Keratinocyte (primary cell): ENCODE data around the gene DNAJB13. TPM values are rescaled to one million over a fixed set of nuclear protein-coding genes. Genes with fewer than 3 reads are reported as not detected.

Source experiments
- DNase-seq: peaks from one replicate; pipeline ENCODE4 v3.0.0-alpha.2; 2011; ENCODE audit warnings: low read depth, missing footprints, low spot score
- FAIRE-seq: peaks from 2 replicates; lab custom pipeline; 2011; peaks lifted over from hg19 to GRCh38; lab: Jason Lieb, UNC
- H2AFZ ChIP-seq: 2 replicates; pipeline ENCODE4 v1.6.0; 2012; ENCODE audit warnings: low read length, control low read depth, inconsistent platforms; ENCODE audit not compliant: control insufficient read depth
- H3K27ac ChIP-seq: 2 replicates; pipeline ENCODE4 v1.5.1; 2011; ENCODE audit warnings: low read length; ENCODE audit not compliant: control insufficient read depth, insufficient read depth
- H3K27me3 ChIP-seq: 3 replicates; pipeline ENCODE4 v1.6.0; 2011; ENCODE audit warnings: low read length; ENCODE audit not compliant: control insufficient read depth, insufficient read depth; ENCODE audit errors: extremely low read depth
- H3K36me3 ChIP-seq, 2 experiments: 2 replicates in 1 of 2; 3 replicates in 1 of 2; pipeline ENCODE4 v1.5.1; 2011; ENCODE audit warnings: low read length in 2 of 2, mild to moderate bottlenecking in 1 of 2; ENCODE audit not compliant: control insufficient read depth in 2 of 2, insufficient read depth in 2 of 2; ENCODE audit errors: extremely low read depth in 1 of 2
- H3K4me1 ChIP-seq: 3 replicates; pipeline ENCODE4 v1.5.1; 2011; ENCODE audit warnings: low read length; ENCODE audit not compliant: control insufficient read depth, insufficient read depth; ENCODE audit errors: extremely low read depth
- H3K4me2 ChIP-seq: 3 replicates; pipeline ENCODE4 v1.6.0; 2011; ENCODE audit warnings: low read depth, low read length; ENCODE audit not compliant: control insufficient read depth, insufficient read depth; ENCODE audit errors: extremely low read depth
- H3K4me3 ChIP-seq, 3 experiments: fragments of 200-600 bp in 1 of 3; sonication (generic) in 1 of 3; 2 replicates in 2 of 3; 3 replicates in 1 of 3; pipeline ENCODE4 v1.5.1; 2011 to 2016; ENCODE audit warnings: low read length in 3 of 3, mild to moderate bottlenecking in 3 of 3, control low read depth in 2 of 3, inconsistent platforms in 1 of 3, low read depth in 1 of 3, mixed read lengths in 1 of 3, mixed run types in 1 of 3, moderate library complexity in 1 of 3; ENCODE audit not compliant: control insufficient read depth in 2 of 3, insufficient read depth in 2 of 3; ENCODE audit errors: extremely low read depth in 1 of 3
- H3K79me2 ChIP-seq: 2 replicates; pipeline ENCODE4 v1.6.0; 2012; ENCODE audit warnings: low read length; ENCODE audit not compliant: control insufficient read depth, insufficient read depth
- H3K9ac ChIP-seq: 3 replicates; pipeline ENCODE4 v1.6.0; 2011; ENCODE audit warnings: low read length; ENCODE audit not compliant: control insufficient read depth, insufficient read depth; ENCODE audit errors: extremely low read depth
- H3K9me1 ChIP-seq: 3 replicates; pipeline ENCODE4 v1.6.0; 2011; ENCODE audit warnings: low read length; ENCODE audit not compliant: control insufficient read depth, insufficient read depth; ENCODE audit errors: extremely low read depth
- H3K9me3 ChIP-seq: 2 replicates; pipeline ENCODE4 v1.5.1; 2012; ENCODE audit warnings: low read depth, low read length; ENCODE audit not compliant: control insufficient read depth
- H4K20me1 ChIP-seq: 3 replicates; pipeline ENCODE4 v1.6.0; 2011; ENCODE audit warnings: low read length; ENCODE audit not compliant: control insufficient read depth, insufficient read depth; ENCODE audit errors: extremely low read depth
- CTCF ChIP-seq, 3 experiments: IDR thresholded peaks in 1 of 3; conservative IDR thresholded peaks in 1 of 3; optimal IDR thresholded peaks in 1 of 3; 2 replicates in 2 of 3; 3 replicates in 1 of 3; pipeline versions ENCODE3 to v1.5.1; 2011; ENCODE audit warnings: low read length in 3 of 3, mild to moderate bottlenecking in 3 of 3, moderate library complexity in 2 of 3, control low read depth in 1 of 3, inconsistent platforms in 1 of 3; ENCODE audit not compliant: insufficient read depth in 2 of 3; ENCODE audit errors: extremely low read depth in 1 of 3
- EZH2 ChIP-seq: IDR thresholded peaks from one replicate; pipeline ENCODE4 v1.6.1; 2012; ENCODE audit warnings: inconsistent platforms, mild to moderate bottlenecking, low read length, moderate library complexity
- dilution Hi-C: fragments of 300-500 bp; cut with MboI; formaldehyde crosslinking; loops from one replicate; pipeline ENCODE4 v1.7.0; 2020; ENCODE audit warnings: low sequenced_read_pairs; ENCODE audit not compliant: extremely low pct_ligation_motif_present
- polyA plus RNA-seq, 5 experiments: library from polyadenylated mRNA; depleted of rRNA in 3 of 5; stranded (reverse) in 3 of 5; stranded (forward) in 1 of 5; unstranded in 1 of 5; fragments of >200 nt; gene quantifications; 1 replicate in 1 of 5; 2 replicates in 3 of 5; 3 replicates in 1 of 5; pipeline versions ENCODE4 v1.2.1 to v1.2.3, GENCODE V29; 2011 to 2012; ENCODE audit warnings: missing spikeins in 2 of 5, low read depth in 1 of 5, low replicate concordance in 1 of 5

The DNAJB13 gene
- polyA plus RNA-seq, 1 donor (not counting 4 experiments of a cell fraction or from before 2014, with no cell fraction given): 0.09 TPM

- FAIRE-seq (no peak), DNase-seq (no peak)
- H3K9me1 ChIP-seq: no peaks in the 10 kb centered on the region
- H3K36me3 ChIP-seq: no peaks in the 10 kb centered on the region
- no peak overlapping the region for H3K27ac ChIP-seq
- no peak overlapping the region for H3K4me2 ChIP-seq
- H3K4me1 ChIP-seq: no peaks in the 10 kb centered on the region
- dilution Hi-C loops: no loop called here
- H3K9ac ChIP-seq: no peak overlapping the region
- H4K20me1 ChIP-seq: no peaks in the 10 kb centered on the region
- TF ChIP-seq EZH2: no peak
- TF ChIP-seq CTCF (optimal IDR thresholded peaks at IDR 0.05 in 1 of 3, IDR thresholded peaks at IDR 0.05 in 1 of 3, conservative IDR thresholded peaks at IDR 0.05 in 1 of 3; ENCODE audit: extremely low read depth in 1 of 3, insufficient read depth in 2 of 3, low read length in 3 of 3): no peak
- H3K79me2 ChIP-seq: no peaks in the 10 kb centered on the region
- H3K9me3 ChIP-seq: no peaks in the 10 kb centered on the region
- H3K4me3 ChIP-seq: no peak overlapping the region
- H2AFZ ChIP-seq: no peak overlapping the region
- no peaks in the 10 kb centered on the region for H3K27me3 ChIP-seq
These were observed 3.9 kb upstream of the DNAJB13 start for GRCh38 chr11:73946798-73947458.

- no peak for FAIRE-seq
- no peaks in the 10 kb centered on the region for H3K9me3 ChIP-seq
- H3K9ac ChIP-seq: no peak overlapping the region
- dilution Hi-C loops: no loop called here
- H3K79me2 ChIP-seq: no peaks in the 10 kb centered on the region
- no peaks in the 10 kb centered on the region for H3K36me3 ChIP-seq
- H3K4me1 ChIP-seq: no peaks in the 10 kb centered on the region
- H4K20me1 ChIP-seq: no peaks in the 10 kb centered on the region
- TF ChIP-seq EZH2: no peak
- TF ChIP-seq CTCF (optimal IDR thresholded peaks at IDR 0.05 in 1 of 3, IDR thresholded peaks at IDR 0.05 in 1 of 3, conservative IDR thresholded peaks at IDR 0.05 in 1 of 3; ENCODE audit: extremely low read depth in 1 of 3, insufficient read depth in 2 of 3, low read length in 3 of 3): no peak
- H2AFZ ChIP-seq: no peak overlapping the region
- H3K4me3 ChIP-seq: no peak overlapping the region
- DNase-seq: no peak
- no peaks in the 10 kb centered on the region for H3K27me3 ChIP-seq
- H3K9me1 ChIP-seq: no peaks in the 10 kb centered on the region
- no peak overlapping the region for H3K4me2 ChIP-seq
- H3K27ac ChIP-seq: no peak overlapping the region
These were observed 1.6 kb upstream of the DNAJB13 start for GRCh38 chr11:73949246-73949645.
